Thoracic aorta (tissue), 2 donors: ENCODE measurements around the gene SEMA6D. TPM values are rescaled to one million over a fixed set of nuclear protein-coding genes. Genes with fewer than 3 reads are reported as not detected.

Experiments used
- ATAC-seq: fragments of 150-250 bp; one replicate; pipeline ENCODE4 v1.8.0; 2017; ENCODE audit warnings: low read depth; ENCODE audit not compliant: insufficient number of reproducible peaks, low FRiP score
- DNase-seq: peaks from one replicate; pipeline ENCODE4 v3.0.0-alpha.2; 2020; ENCODE audit warnings: low spot score
- H3K27ac ChIP-seq, 2 donors: fragments of 200-600 bp; sonication (generic); 1 replicate in 1 of 2; 2 replicates in 1 of 2; pipeline ENCODE4 v1.5.1; 2016; ENCODE audit warnings: mild to moderate bottlenecking in 2 of 2, moderate library complexity in 2 of 2
- H3K27me3 ChIP-seq: fragments of 200-600 bp; sonication (generic); replicated peaks from 2 replicates; pipeline ENCODE4 v1.6.0; 2016; ENCODE audit warnings: mild to moderate bottlenecking; ENCODE audit not compliant: insufficient read depth
- H3K36me3 ChIP-seq: fragments of 200-600 bp; sonication (generic); one replicate; pipeline ENCODE4 v1.5.1; 2016
- H3K4me1 ChIP-seq, 2 donors: fragments of 200-600 bp; sonication (generic); 1 replicate in 1 of 2; 2 replicates in 1 of 2; pipeline versions ENCODE4 v1.5.1 to v1.6.0; 2016; ENCODE audit warnings: low read depth in 2 of 2, mild to moderate bottlenecking in 1 of 2; ENCODE audit not compliant: control insufficient read depth in 1 of 2
- H3K4me3 ChIP-seq: fragments of 200-600 bp; sonication (generic); 2 replicates; pipeline ENCODE4 v1.5.1; 2016; ENCODE audit warnings: mild to moderate bottlenecking
- H3K9me3 ChIP-seq: fragments of 200-600 bp; sonication (generic); 2 replicates; pipeline ENCODE4 v1.5.1; 2016
- total RNA-seq, 2 donors: library from RNA; depleted of rRNA; stranded (reverse); fragments of >200 nt; gene quantifications; one replicate each; pipeline versions ENCODE4 v1.1.0 to v1.2.3, GENCODE V29; 2016
- TF ChIP-seq, protein P1 (sequence below): fragments of 200-600 bp; sonication (generic); IDR thresholded peaks from one replicate; pipeline ENCODE4 v1.5.1; 2019; ENCODE audit warnings: antibody characterized with exemption

Gene SEMA6D
- total RNA-seq, 2 donors from 2014 or later = 12.9 to 15.3 TPM

DNA sequence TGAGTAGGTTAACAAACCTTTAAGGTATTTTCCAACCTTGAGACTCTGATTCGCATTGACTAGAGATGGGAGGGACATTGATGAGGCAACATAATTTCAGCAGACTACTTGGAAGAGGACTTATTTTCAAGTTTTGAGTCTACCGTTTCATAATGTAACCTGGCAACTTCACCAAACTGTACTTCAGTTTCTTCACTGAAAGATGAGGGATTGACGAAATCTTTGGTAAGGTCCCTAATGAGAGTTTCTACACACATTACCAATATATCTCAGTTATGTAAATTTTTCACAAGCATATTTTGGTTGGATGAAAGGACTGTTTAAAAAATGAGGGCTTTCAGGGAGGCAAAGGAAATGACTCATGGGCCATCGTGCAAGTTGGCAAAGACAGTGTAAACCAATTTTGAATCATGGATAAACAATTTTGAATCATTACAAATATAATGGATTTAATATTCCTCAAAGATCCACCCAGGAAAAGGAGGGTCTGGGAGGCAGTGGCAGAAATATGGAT is 28.7 kb upstream of the SEMA6D start:
- no peaks in the 10 kb centered on the region for H3K36me3 ChIP-seq
- no peak for DNase-seq
- no peaks in the 10 kb centered on the region for H3K9me3 ChIP-seq
- TF ChIP-seq, protein P1, sequence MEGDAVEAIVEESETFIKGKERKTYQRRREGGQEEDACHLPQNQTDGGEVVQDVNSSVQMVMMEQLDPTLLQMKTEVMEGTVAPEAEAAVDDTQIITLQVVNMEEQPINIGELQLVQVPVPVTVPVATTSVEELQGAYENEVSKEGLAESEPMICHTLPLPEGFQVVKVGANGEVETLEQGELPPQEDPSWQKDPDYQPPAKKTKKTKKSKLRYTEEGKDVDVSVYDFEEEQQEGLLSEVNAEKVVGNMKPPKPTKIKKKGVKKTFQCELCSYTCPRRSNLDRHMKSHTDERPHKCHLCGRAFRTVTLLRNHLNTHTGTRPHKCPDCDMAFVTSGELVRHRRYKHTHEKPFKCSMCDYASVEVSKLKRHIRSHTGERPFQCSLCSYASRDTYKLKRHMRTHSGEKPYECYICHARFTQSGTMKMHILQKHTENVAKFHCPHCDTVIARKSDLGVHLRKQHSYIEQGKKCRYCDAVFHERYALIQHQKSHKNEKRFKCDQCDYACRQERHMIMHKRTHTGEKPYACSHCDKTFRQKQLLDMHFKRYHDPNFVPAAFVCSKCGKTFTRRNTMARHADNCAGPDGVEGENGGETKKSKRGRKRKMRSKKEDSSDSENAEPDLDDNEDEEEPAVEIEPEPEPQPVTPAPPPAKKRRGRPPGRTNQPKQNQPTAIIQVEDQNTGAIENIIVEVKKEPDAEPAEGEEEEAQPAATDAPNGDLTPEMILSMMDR = no peak
- H3K4me3 ChIP-seq = no peak overlapping the region
- H3K27me3 ChIP-seq = no peaks in the 10 kb centered on the region
- no peak for ATAC-seq
- H3K4me1 ChIP-seq = no peaks in the 10 kb centered on the region
- no peak overlapping the region for H3K27ac ChIP-seq

DNA sequence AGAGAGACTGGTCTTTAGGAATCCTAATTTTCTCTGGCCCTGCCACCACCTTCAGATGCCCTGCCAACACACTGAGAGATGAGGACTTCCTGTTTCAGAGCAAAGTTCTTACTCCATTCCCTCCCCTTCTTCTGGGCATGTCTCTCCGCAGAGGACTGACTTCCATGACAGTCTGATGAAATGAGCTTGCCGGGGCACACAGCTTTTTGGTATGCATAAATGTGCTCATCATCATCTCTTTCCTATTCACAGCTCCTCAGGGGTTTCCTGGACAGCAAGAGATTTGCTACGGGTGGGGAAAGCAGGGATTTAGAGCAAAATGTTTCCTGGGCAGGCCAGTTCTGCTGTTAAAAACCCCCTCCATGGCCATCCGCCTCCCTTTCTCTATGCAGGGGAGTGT is 27.6 kb upstream of the SEMA6D start:
- no peak overlapping the region for H3K4me3 ChIP-seq
- H3K36me3 ChIP-seq = no peaks in the 10 kb centered on the region
- ATAC-seq (no peak), DNase-seq (no peak)
- H3K27me3 ChIP-seq = no peaks in the 10 kb centered on the region
- no peaks in the 10 kb centered on the region for H3K9me3 ChIP-seq
- no peaks in the 10 kb centered on the region for H3K4me1 ChIP-seq
- TF ChIP-seq, protein P1 = no peak
- H3K27ac ChIP-seq = no peak overlapping the region

GRCh38 chr15:47691882-47692281 is 25.4 kb upstream of the SEMA6D start:
- Histone ChIP-seq H3K4me1 (no peaks in the 10 kb centered on the region), H3K36me3 (no peaks in the 10 kb centered on the region), H3K27ac (no peak overlapping the region), H3K9me3 (no peaks in the 10 kb centered on the region), H3K4me3 (no peak overlapping the region), H3K27me3 (no peaks in the 10 kb centered on the region)
- ATAC-seq (no peak), DNase-seq (no peak)
- TF ChIP-seq, protein P1 = no peak

DNA sequence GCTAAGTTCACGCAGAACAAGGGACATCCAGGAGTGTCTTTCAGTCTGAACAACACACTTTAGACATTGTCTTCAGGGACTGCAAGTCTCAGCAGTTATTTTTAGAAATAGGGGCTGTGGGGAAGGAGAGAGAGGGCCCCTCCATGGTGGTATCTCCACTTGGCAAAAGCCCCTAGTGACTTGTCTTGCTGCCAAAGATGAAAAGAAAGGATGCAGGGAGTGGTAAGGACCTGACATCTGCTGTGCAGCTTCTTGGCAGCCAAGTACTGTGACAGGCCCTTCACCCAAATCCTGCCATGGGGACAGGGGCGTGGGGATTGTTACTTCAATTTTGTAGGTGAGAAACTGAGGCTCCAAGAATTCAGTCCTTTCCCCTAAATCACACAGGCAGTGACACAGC is 21.0 kb upstream of the SEMA6D start:
- ATAC-seq = no peak
- Histone ChIP-seq H3K36me3 (no peaks in the 10 kb centered on the region), H3K27me3 (no peaks in the 10 kb centered on the region), H3K4me3 (no peak overlapping the region), H3K9me3 (no peaks in the 10 kb centered on the region), H3K4me1 (no peaks in the 10 kb centered on the region), H3K27ac (no peak overlapping the region)
- TF ChIP-seq, protein P1 = no peak
- DNase-seq = no peak

- TF ChIP-seq, protein P1 = no peak
- ATAC-seq = no peak
These were observed 11.9 kb upstream of the SEMA6D start for GRCh38 chr15:47705281-47705997.

More at GRCh38 chr15:47705281-47705997, 11.9 kb upstream of the SEMA6D start:
- DNase-seq = no peak
- Histone ChIP-seq H3K4me1 (no peaks in the 10 kb centered on the region), H3K27ac (no peak overlapping the region), H3K9me3 (no peaks in the 10 kb centered on the region), H3K27me3 (no peaks in the 10 kb centered on the region), H3K36me3 (no peaks in the 10 kb centered on the region), H3K4me3 (no peak overlapping the region)
